ENCODE measurements around the gene BHLHE23. TPM values are rescaled to one million over a fixed set of nuclear protein-coding genes. Genes with fewer than 3 reads are reported as not detected.

Gene BHLHE23
- total RNA-seq, 6 experiments from 2014 or later, result not detected

- Mint-ChIP-seq H3K4me1 (ENCODE audit: low read depth) (peaks cover 14% of the 10 kb centered on the region), H3K4me3 (no peak overlapping the region), H3K27me3 (ENCODE audit: insufficient read depth) (peaks cover 50% of the 10 kb centered on the region), H3K9me3 (peaks cover 6% of the 10 kb centered on the region), H3K27ac (no peak overlapping the region), H3K36me3 (ENCODE audit: low read depth) (peaks cover under 1% of the 10 kb centered on the region)
- no peak for TF ChIP-seq CTCF (IDR thresholded peaks at IDR 0.05)
- no peak for DNase-seq
Observed at GRCh38 chr20:63007646-63008488, 1.1 kb upstream of the BHLHE23 start.

GRCh38 chr20:63007360-63007645 lies 539 bp upstream of the BHLHE23 start:
- DNase-seq, result no peak
- Mint-ChIP-seq H3K4me3 (no peak overlapping the region), H3K27me3 (ENCODE audit: insufficient read depth) (peaks cover 51% of the 10 kb centered on the region), H3K27ac (no peak overlapping the region), H3K4me1 (ENCODE audit: low read depth) (peaks cover 14% of the 10 kb centered on the region), H3K9me3 (0 out of 2 replicates have a peak, but pooled peaks cover under 1% of the 10 kb centered on the region), H3K36me3 (ENCODE audit: low read depth) (no peaks in the 10 kb centered on the region)
- TF ChIP-seq CTCF (IDR thresholded peaks at IDR 0.05), result no peak

- Mint-ChIP-seq H3K4me3 (no peak overlapping the region), H3K4me1 (ENCODE audit: low read depth) (peaks cover 14% of the 10 kb centered on the region), H3K27me3 (ENCODE audit: insufficient read depth) (peaks cover 49% of the 10 kb centered on the region), H3K9me3 (no peaks in the 10 kb centered on the region), H3K27ac (no peak overlapping the region), H3K36me3 (ENCODE audit: low read depth) (no peaks in the 10 kb centered on the region)
- TF ChIP-seq CTCF (IDR thresholded peaks at IDR 0.05), result no peak
- DNase-seq, result no peak
Observed at GRCh38 chr20:63005862-63006539, 763 bp downstream of the BHLHE23 start.

- peaks cover 12% of the 10 kb centered on the region for H3K4me1 Mint-ChIP-seq (ENCODE audit: low read depth)
- no peak overlapping the region for H3K27ac Mint-ChIP-seq
- no peak for DNase-seq
- H3K9me3 Mint-ChIP-seq, result no peaks in the 10 kb centered on the region
- no peaks in the 10 kb centered on the region for H3K36me3 Mint-ChIP-seq (ENCODE audit: low read depth)
- TF ChIP-seq CTCF (IDR thresholded peaks at IDR 0.05), result no peak
- H3K4me3 Mint-ChIP-seq, result no peak overlapping the region
- H3K27me3 Mint-ChIP-seq (ENCODE audit: insufficient read depth), result peaks cover 53% of the 10 kb centered on the region
Observed at GRCh38 chr20:63005365-63005861, 1.4 kb downstream of the BHLHE23 start.

- no peak for DNase-seq
- H3K27ac Mint-ChIP-seq, result no peak overlapping the region
- TF ChIP-seq CTCF (IDR thresholded peaks at IDR 0.05), result no peak
- H3K27me3 Mint-ChIP-seq (ENCODE audit: insufficient read depth), result peaks cover 53% of the 10 kb centered on the region
- no peaks in the 10 kb centered on the region for H3K36me3 Mint-ChIP-seq (ENCODE audit: low read depth)
- peaks cover 6% of the 10 kb centered on the region; the same call in 1 of the 2 replicates for H3K4me1 Mint-ChIP-seq (ENCODE audit: low read depth)
- H3K9me3 Mint-ChIP-seq, result no peaks in the 10 kb centered on the region
- no peak overlapping the region for H3K4me3 Mint-ChIP-seq
Observed at GRCh38 chr20:63004607-63005364, 2.0 kb downstream of the BHLHE23 start.

Data from HFFc6 (cell line).